HCT116 (cell line): ENCODE data around the gene TMEM164. TPM values are rescaled to one million over a fixed set of nuclear protein-coding genes. Genes with fewer than 3 reads are reported as not detected.

ENCODE experiments used
- ATAC-seq: fragments of 200-7000 bp; cut with Tn5 transposase; 2 replicates; pipeline ENCODE4 v1.9.1; 2020; ENCODE audit warnings: mild to moderate bottlenecking, moderate library complexity
- BruUV-seq: library from RNA; stranded (reverse); fragments of 400-500 nt; replicated peaks from 2 replicates; lab custom pipeline; 2021; lab: Mats Ljungman, UMichigan
- CTCF ChIA-PET: fragments of 300-600 bp; sonication (Branson Sonifier 250); formaldehyde crosslinking; loops from one replicate; lab custom pipeline; 2021; ENCODE audit warnings: antibody characterized with exemption; lab: Charles Lee
- POLR2A ChIA-PET: fragments of 300-600, 350-600 bp; sonication (Branson Sonifier 250); formaldehyde crosslinking; loops from one replicate; lab custom pipeline; 2021; ENCODE audit warnings: antibody characterized with exemption; lab: Charles Lee
- RAD21 ChIA-PET, 2 experiments: fragments of 300-600 bp; sonication (Branson Sonifier 250); formaldehyde crosslinking; loops; one replicate each; lab custom pipeline; 2023; ENCODE audit warnings: low total read pairs in 2 of 2; ENCODE audit not compliant: uncharacterized antibody in 2 of 2, unreplicated experiment in 2 of 2, low non-redundant PET in 1 of 2; lab: Charles Lee
- DNase-seq: peaks from one replicate; pipeline ENCODE4 v3.0.0-alpha.2; 2010; ENCODE audit warnings: low read depth, low spot score
- H2AFZ ChIP-seq: fragments of 200-600 bp; shearing (Covaris generic), sonication (generic); 2 replicates; pipeline ENCODE4 v1.6.1; 2017; ENCODE audit warnings: low read depth, mixed run types, mixed read lengths, antibody characterized with exemption, low read length; ENCODE audit not compliant: poor library complexity, severe bottlenecking
- H3K27ac ChIP-seq: 2 replicates; pipeline ENCODE4 v1.5.1; 2012; ENCODE audit warnings: low read depth, low read length
- H3K27me3 ChIP-seq: fragments of 200-600 bp; sonication (generic); 2 replicates; pipeline ENCODE4 v1.6.1; 2016; ENCODE audit warnings: mixed run types, low read length, mixed read lengths; ENCODE audit not compliant: insufficient read depth
- H3K36me3 ChIP-seq, 2 experiments: fragments of 200-500 bp in 1 of 2; fragments of 200-600 bp in 1 of 2; sonication (Bioruptor generic) in 1 of 2; sonication (generic) in 1 of 2; 2 replicates each; pipeline versions ENCODE4 v1.5.1 to v1.6.1; 2014 to 2016; ENCODE audit warnings: low read length in 2 of 2, inconsistent platforms in 1 of 2, mixed read lengths in 1 of 2, mixed run types in 1 of 2; ENCODE audit not compliant: insufficient read depth in 2 of 2, control insufficient read depth in 1 of 2
- H3K4me1 ChIP-seq, 2 experiments: fragments of 200-600 bp in 1 of 2; sonication (generic) in 1 of 2; 2 replicates each; pipeline versions ENCODE4 v1.5.1 to v1.6.1; 2012 to 2017; ENCODE audit warnings: low read length in 2 of 2, inconsistent platforms in 1 of 2, mild to moderate bottlenecking in 1 of 2, mixed read lengths in 1 of 2, mixed run types in 1 of 2, moderate library complexity in 1 of 2; ENCODE audit not compliant: insufficient read depth in 2 of 2, control insufficient read depth in 1 of 2
- H3K4me2 ChIP-seq: fragments of 200-600 bp; sonication (generic); 2 replicates; pipeline ENCODE4 v1.6.1; 2017; ENCODE audit warnings: mixed run types, low read length, mixed read lengths
- H3K4me3 ChIP-seq, 2 experiments: fragments of 200-600 bp in 1 of 2; sonication (generic) in 1 of 2; replicated peaks in 1 of 2; 2 replicates each; pipeline ENCODE4 v1.5.1; 2011 to 2016; ENCODE audit warnings: low read length in 2 of 2, control low read depth in 1 of 2, low read depth in 1 of 2, mild to moderate bottlenecking in 1 of 2, mixed read lengths in 1 of 2, mixed run types in 1 of 2
- H3K79me2 ChIP-seq: fragments of 200-600 bp; sonication (generic); 2 replicates; pipeline ENCODE4 v1.6.1; 2017; ENCODE audit warnings: mild to moderate bottlenecking, mixed run types, low read length, moderate library complexity, mixed read lengths; ENCODE audit not compliant: insufficient read depth
- H3K9ac ChIP-seq: fragments of 200-600 bp; sonication (generic); 2 replicates; pipeline ENCODE4 v1.6.1; 2016; ENCODE audit warnings: low read length, mixed read lengths
- H3K9me2 ChIP-seq: fragments of 200-600 bp; sonication (generic), shearing (Covaris generic); 2 replicates; pipeline ENCODE4 v1.6.1; 2017; ENCODE audit warnings: mixed run types, mild to moderate bottlenecking, moderate library complexity; ENCODE audit not compliant: insufficient read depth
- H3K9me3 ChIP-seq, 2 experiments: fragments of 200-500 bp in 1 of 2; fragments of 200-600 bp in 1 of 2; sonication (Bioruptor generic) in 1 of 2; sonication (generic) in 1 of 2; 2 replicates each; pipeline ENCODE4 v1.6.1; 2014 to 2017; ENCODE audit warnings: low read length in 2 of 2, mixed read lengths in 2 of 2, inconsistent platforms in 1 of 2, low read depth in 1 of 2, mild to moderate bottlenecking in 1 of 2, mixed run types in 1 of 2, moderate library complexity in 1 of 2; ENCODE audit not compliant: control insufficient read depth in 1 of 2, insufficient read depth in 1 of 2
- H4K20me1 ChIP-seq: fragments of 200-600 bp; sonication (generic), shearing (Covaris generic); 2 replicates; pipeline ENCODE4 v1.6.1; 2017; ENCODE audit warnings: mixed run types, mild to moderate bottlenecking, moderate library complexity; ENCODE audit not compliant: insufficient read depth
- CEBPB ChIP-seq: IDR thresholded peaks from 2 replicates; pipeline ENCODE4 v1.6.1; 2012; ENCODE audit warnings: low read depth
- EGR1 ChIP-seq: IDR thresholded peaks from 2 replicates; pipeline ENCODE4 v1.6.1; 2012; ENCODE audit warnings: low read depth
- ELF1 ChIP-seq: IDR thresholded peaks from 2 replicates; pipeline ENCODE4 v1.6.1; 2012; ENCODE audit warnings: low read depth, borderline replicate concordance
- EZH2 ChIP-seq: fragments of 200-600 bp; sonication (generic); IDR thresholded peaks from 2 replicates; pipeline ENCODE4 v1.6.1; 2017; ENCODE audit warnings: antibody characterized with exemption, mixed run types
- FOSL1 ChIP-seq: IDR thresholded peaks from 2 replicates; pipeline ENCODE4 v1.6.1; 2012; ENCODE audit warnings: low read depth
- JUND ChIP-seq: IDR thresholded peaks from 2 replicates; pipeline ENCODE4 v1.6.1; 2012
- POLR2AphosphoS5 ChIP-seq: IDR thresholded peaks from 2 replicates; pipeline ENCODE4 v1.6.1; 2011; ENCODE audit warnings: mild to moderate bottlenecking, low read depth, low read length, moderate library complexity
- RAD21 ChIP-seq: IDR thresholded peaks from 2 replicates; pipeline ENCODE4 v1.6.1; 2012; ENCODE audit warnings: low read depth, mild to moderate bottlenecking
- SP1 ChIP-seq: IDR thresholded peaks from 2 replicates; pipeline ENCODE4 v1.6.1; 2012; ENCODE audit warnings: low read depth
- SRF ChIP-seq: IDR thresholded peaks from 2 replicates; pipeline ENCODE4 v1.6.1; 2012; ENCODE audit warnings: low read depth
- TCF7L2 ChIP-seq: IDR thresholded peaks from 2 replicates; pipeline ENCODE4 v1.7.0; 2011; ENCODE audit warnings: borderline replicate concordance, inconsistent platforms; ENCODE audit not compliant: insufficient read depth, insufficient read length; ENCODE audit errors: extremely low read depth
- ZFX ChIP-seq: fragments of 450-650 bp; IDR thresholded peaks from 2 replicates; pipeline ENCODE4 v1.6.1; 2017
- ZNF274 ChIP-seq: fragments of 200-500 bp; sonication (Bioruptor generic); IDR thresholded peaks from 2 replicates; pipeline ENCODE4 v1.6.1; 2014; ENCODE audit warnings: mild to moderate bottlenecking, low read depth, low read length, inconsistent platforms
- intact Hi-C: fragments of 100-400 bp; cut with micrococcal nuclease; formaldehyde crosslinking; loops from 2 replicates; pipeline ENCODE4 v1.10.0; 2022
- total RNA-seq: library from RNA; stranded (reverse); gene quantifications from one replicate; pipeline ENCODE4 v1.2.1, GENCODE V29; 2021; ENCODE audit not compliant: unreplicated experiment
- TF ChIP-seq, protein P1 (sequence below): IDR thresholded peaks from 2 replicates; pipeline ENCODE4 v1.6.1; 2012
- TF ChIP-seq, protein P2 (sequence below), 3 experiments: fragments of 200-600 bp in 1 of 3; sonication (generic) in 1 of 3; IDR thresholded peaks in 2 of 3; conservative IDR thresholded peaks in 1 of 3; 2 replicates each; pipeline ENCODE4 v1.5.1; 2012 to 2017; ENCODE audit warnings: low read depth in 2 of 3, low read length in 2 of 3, antibody characterized with exemption in 1 of 3, borderline replicate concordance in 1 of 3, control low read depth in 1 of 3, mild to moderate bottlenecking in 1 of 3, mixed read lengths in 1 of 3, mixed run types in 1 of 3, moderate library complexity in 1 of 3; ENCODE audit not compliant: insufficient read depth in 1 of 3
- TF ChIP-seq, protein P3 (sequence below): IDR thresholded peaks from 2 replicates; pipeline ENCODE4 v1.6.1; 2012; ENCODE audit warnings: low read depth
- TF ChIP-seq, protein P4 (sequence below): IDR thresholded peaks from 2 replicates; pipeline ENCODE4 v1.6.1; 2012

The TMEM164 gene
- total RNA-seq, 1 experiment from 2014 or later: 18.7 TPM

DNA sequence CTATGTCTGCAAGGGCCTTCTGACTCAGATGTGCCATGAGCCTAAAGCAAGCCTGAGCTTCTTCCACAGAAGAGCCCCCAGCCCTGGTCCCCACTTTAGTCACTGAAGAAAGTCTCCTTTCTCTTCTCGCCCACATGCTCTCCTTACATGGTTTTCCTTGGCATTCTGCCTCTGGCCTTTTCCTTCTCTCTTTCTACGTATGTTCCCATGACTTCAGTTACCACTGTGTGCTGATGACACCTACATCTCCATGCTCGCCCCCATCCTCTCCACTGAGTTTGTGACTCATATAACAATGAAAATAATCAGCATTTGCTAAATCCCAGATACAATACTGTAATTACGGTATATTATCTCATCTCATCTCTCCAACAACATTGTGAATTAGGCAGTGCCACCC lies 165.7 kb downstream of the TMEM164 start:
- H3K27me3 ChIP-seq: no peaks in the 10 kb centered on the region
- H3K4me2 ChIP-seq: no peak overlapping the region
- H3K9me2 ChIP-seq: no peaks in the 10 kb centered on the region
- peaks cover 0 to 13% of the 10 kb centered on the region in 2 experiments; a peak in 1 of 4 replicates for H3K4me1 ChIP-seq
- ChIA-PET POLR2A (no interaction called here), CTCF (interaction anchor here (0.7 to 1.7 kb wide), 6 partner anchors 10 to 239 kb away, joined by 3 to 8 read pairs (median 4); no protein-coding TSS in a partner anchor), RAD21 (no interaction called here)
- H3K79me2 ChIP-seq: no peaks in the 10 kb centered on the region
- no peak for ATAC-seq
- no peak overlapping the region for H3K4me3 ChIP-seq
- intact Hi-C loops: no loop called here
- H4K20me1 ChIP-seq: no peaks in the 10 kb centered on the region
- H3K27ac ChIP-seq: no peak overlapping the region
- no peak overlapping the region for H3K9ac ChIP-seq
- BruUV-seq: no TSS peak
- H3K9me3 ChIP-seq: no peaks in the 10 kb centered on the region
- H2AFZ ChIP-seq: no peak overlapping the region
- H3K36me3 ChIP-seq: no peaks in the 10 kb centered on the region
- no peak for DNase-seq
- TF ChIP-seq, protein P1, sequence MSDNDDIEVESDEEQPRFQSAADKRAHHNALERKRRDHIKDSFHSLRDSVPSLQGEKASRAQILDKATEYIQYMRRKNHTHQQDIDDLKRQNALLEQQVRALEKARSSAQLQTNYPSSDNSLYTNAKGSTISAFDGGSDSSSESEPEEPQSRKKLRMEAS: no peak
- TF ChIP-seq SRF: no peak
- TF ChIP-seq RAD21: no peak

DNA sequence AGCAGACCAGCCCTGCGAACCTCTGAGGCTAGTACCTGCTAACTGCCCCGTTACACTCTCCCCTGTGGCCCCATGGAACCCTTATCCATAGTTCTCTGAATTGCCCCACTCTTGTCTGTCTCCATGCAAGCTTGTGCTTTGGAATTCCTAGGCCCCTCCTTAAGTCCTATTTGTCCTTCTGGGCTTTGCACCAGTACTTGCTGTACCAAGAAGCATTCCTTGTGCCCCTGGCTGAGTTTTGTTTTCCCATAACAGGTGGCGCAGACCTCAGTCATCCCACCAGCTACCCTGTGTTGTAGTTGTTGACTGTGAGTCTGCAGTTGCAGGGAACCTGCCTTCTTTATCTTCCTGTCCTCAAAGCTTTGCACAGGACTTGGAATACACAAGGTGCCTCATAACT lies 167.1 kb downstream of the TMEM164 start:
- no peak overlapping the region for H3K27ac ChIP-seq
- peaks cover 2 to 18% of the 10 kb centered on the region in 2 experiments; a peak in 1 of 4 replicates for H3K4me1 ChIP-seq
- no peak overlapping the region for H2AFZ ChIP-seq
- intact Hi-C loops: no loop called here
- H3K9ac ChIP-seq: no peak overlapping the region
- H3K36me3 ChIP-seq: no peaks in the 10 kb centered on the region
- no peaks in the 10 kb centered on the region for H4K20me1 ChIP-seq
- H3K4me2 ChIP-seq: no peak overlapping the region
- ChIA-PET POLR2A (no interaction called here), RAD21 (no interaction called here), CTCF (no interaction called here)
- BruUV-seq: no TSS peak
- H3K9me3 ChIP-seq: no peaks in the 10 kb centered on the region
- no peak overlapping the region for H3K4me3 ChIP-seq
- DNase-seq (no peak), ATAC-seq (no peak)
- H3K79me2 ChIP-seq: no peaks in the 10 kb centered on the region
- no peaks in the 10 kb centered on the region for H3K9me2 ChIP-seq
- no peaks in the 10 kb centered on the region for H3K27me3 ChIP-seq
- no peak for TF ChIP-seq POLR2AphosphoS5
- TF ChIP-seq SP1: no peak
- TF ChIP-seq, protein P2, sequence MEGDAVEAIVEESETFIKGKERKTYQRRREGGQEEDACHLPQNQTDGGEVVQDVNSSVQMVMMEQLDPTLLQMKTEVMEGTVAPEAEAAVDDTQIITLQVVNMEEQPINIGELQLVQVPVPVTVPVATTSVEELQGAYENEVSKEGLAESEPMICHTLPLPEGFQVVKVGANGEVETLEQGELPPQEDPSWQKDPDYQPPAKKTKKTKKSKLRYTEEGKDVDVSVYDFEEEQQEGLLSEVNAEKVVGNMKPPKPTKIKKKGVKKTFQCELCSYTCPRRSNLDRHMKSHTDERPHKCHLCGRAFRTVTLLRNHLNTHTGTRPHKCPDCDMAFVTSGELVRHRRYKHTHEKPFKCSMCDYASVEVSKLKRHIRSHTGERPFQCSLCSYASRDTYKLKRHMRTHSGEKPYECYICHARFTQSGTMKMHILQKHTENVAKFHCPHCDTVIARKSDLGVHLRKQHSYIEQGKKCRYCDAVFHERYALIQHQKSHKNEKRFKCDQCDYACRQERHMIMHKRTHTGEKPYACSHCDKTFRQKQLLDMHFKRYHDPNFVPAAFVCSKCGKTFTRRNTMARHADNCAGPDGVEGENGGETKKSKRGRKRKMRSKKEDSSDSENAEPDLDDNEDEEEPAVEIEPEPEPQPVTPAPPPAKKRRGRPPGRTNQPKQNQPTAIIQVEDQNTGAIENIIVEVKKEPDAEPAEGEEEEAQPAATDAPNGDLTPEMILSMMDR (IDR thresholded peaks at IDR 0.05 in 2 of 3, conservative IDR thresholded peaks at IDR 0.05 in 1 of 3; ENCODE audit: borderline replicate concordance in 1 of 3, insufficient read depth in 1 of 3, low read depth in 2 of 3, low read length in 2 of 3): no peak
- TF ChIP-seq, protein P1: no peak
- TF ChIP-seq TCF7L2: no peak
- no peak for TF ChIP-seq ELF1
- no peak for TF ChIP-seq EZH2
- TF ChIP-seq, protein P3, sequence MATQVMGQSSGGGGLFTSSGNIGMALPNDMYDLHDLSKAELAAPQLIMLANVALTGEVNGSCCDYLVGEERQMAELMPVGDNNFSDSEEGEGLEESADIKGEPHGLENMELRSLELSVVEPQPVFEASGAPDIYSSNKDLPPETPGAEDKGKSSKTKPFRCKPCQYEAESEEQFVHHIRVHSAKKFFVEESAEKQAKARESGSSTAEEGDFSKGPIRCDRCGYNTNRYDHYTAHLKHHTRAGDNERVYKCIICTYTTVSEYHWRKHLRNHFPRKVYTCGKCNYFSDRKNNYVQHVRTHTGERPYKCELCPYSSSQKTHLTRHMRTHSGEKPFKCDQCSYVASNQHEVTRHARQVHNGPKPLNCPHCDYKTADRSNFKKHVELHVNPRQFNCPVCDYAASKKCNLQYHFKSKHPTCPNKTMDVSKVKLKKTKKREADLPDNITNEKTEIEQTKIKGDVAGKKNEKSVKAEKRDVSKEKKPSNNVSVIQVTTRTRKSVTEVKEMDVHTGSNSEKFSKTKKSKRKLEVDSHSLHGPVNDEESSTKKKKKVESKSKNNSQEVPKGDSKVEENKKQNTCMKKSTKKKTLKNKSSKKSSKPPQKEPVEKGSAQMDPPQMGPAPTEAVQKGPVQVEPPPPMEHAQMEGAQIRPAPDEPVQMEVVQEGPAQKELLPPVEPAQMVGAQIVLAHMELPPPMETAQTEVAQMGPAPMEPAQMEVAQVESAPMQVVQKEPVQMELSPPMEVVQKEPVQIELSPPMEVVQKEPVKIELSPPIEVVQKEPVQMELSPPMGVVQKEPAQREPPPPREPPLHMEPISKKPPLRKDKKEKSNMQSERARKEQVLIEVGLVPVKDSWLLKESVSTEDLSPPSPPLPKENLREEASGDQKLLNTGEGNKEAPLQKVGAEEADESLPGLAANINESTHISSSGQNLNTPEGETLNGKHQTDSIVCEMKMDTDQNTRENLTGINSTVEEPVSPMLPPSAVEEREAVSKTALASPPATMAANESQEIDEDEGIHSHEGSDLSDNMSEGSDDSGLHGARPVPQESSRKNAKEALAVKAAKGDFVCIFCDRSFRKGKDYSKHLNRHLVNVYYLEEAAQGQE: no peak
- TF ChIP-seq CEBPB: no peak
- TF ChIP-seq JUND: no peak
- no peak for TF ChIP-seq FOSL1
- no peak for TF ChIP-seq ZFX
- TF ChIP-seq, protein P4, sequence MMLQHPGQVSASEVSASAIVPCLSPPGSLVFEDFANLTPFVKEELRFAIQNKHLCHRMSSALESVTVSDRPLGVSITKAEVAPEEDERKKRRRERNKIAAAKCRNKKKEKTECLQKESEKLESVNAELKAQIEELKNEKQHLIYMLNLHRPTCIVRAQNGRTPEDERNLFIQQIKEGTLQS: no peak
- TF ChIP-seq EGR1: no peak
- TF ChIP-seq ZNF274: no peak
